Activated CD8-positive, alpha-beta memory T cell treated with anti-CD3 and anti-CD28 coated beads, Interleukin-2, amount 10 ng/mL, durations not matched to agents 7 days and 5 days (primary cell): ENCODE data around the gene CA7. TPM values are rescaled to one million over a fixed set of nuclear protein-coding genes. Genes with fewer than 3 reads are reported as not detected.
"Not testable (repeated sequence)": the region's sequence is repeated elsewhere in the genome, so short reads cannot be mapped to it uniquely, and the experiment has no call there.

Source experiments
- ATAC-seq: fragments of 150-1000 bp; cut with Tn5 transposase; one replicate; pipeline ENCODE4 v1.10.0; 2021; ENCODE audit warnings: moderate library complexity
- CTCF ChIA-PET: fragments of 350-600 bp; sonication (Branson Sonifier 250); formaldehyde crosslinking; loops from one replicate; lab custom pipeline; 2021; ENCODE audit warnings: antibody characterized with exemption; lab: Charles Lee
- DNase-seq: peaks from one replicate; pipeline ENCODE4 v3.0.0-alpha.2; 2020
- H3K27ac Mint-ChIP-seq: one replicate; pipeline ENCODE4 v1.8.0; 2021; ENCODE audit warnings: mild to moderate bottlenecking, mixed read lengths
- H3K27me3 Mint-ChIP-seq: one replicate; pipeline ENCODE4 v1.8.0; 2021; ENCODE audit warnings: mixed read lengths
- H3K36me3 Mint-ChIP-seq: one replicate; pipeline ENCODE4 v1.8.0; 2021; ENCODE audit warnings: mild to moderate bottlenecking, mixed read lengths
- H3K4me1 Mint-ChIP-seq: one replicate; pipeline ENCODE4 v1.8.0; 2021; ENCODE audit warnings: mixed read lengths
- H3K4me3 Mint-ChIP-seq: one replicate; pipeline ENCODE4 v1.8.0; 2021; ENCODE audit warnings: mild to moderate bottlenecking, moderate library complexity, mixed read lengths
- H3K9me3 Mint-ChIP-seq: one replicate; pipeline ENCODE4 v1.8.0; 2022; ENCODE audit warnings: low read depth, mixed read lengths
- total RNA-seq, 2 experiments: library from RNA; stranded (reverse); gene quantifications; one replicate each; pipeline ENCODE4 v1.2.3, GENCODE V29; 2021

CA7 gene
- total RNA-seq, 2 experiments from 2014 or later: not detected

- peaks cover 2% of the 10 kb centered on the region for H3K36me3 Mint-ChIP-seq
- no peaks in the 10 kb centered on the region for H3K27me3 Mint-ChIP-seq
- DNase-seq (no peak), ATAC-seq (no peak)
- no peak overlapping the region for H3K4me3 Mint-ChIP-seq
- CTCF ChIA-PET: interaction anchor here (0.6 to 7.3 kb wide), 26 partner anchors 9 to 383 kb away, joined by 3 to 140 read pairs (median 4); partner anchors contain the start of genes CDH16, CIAO2B, NAE1 and PDP2
- peaks cover 20% of the 10 kb centered on the region for H3K4me1 Mint-ChIP-seq
- no peak overlapping the region for H3K27ac Mint-ChIP-seq
- H3K9me3 Mint-ChIP-seq: no peaks in the 10 kb centered on the region
Measured at GRCh38 chr16:66895689-66895979, 51.4 kb downstream of the CA7 start.

GRCh38 chr16:66895999-66896398, 51.8 kb downstream of the CA7 start:
- H3K9me3 Mint-ChIP-seq: no peaks in the 10 kb centered on the region
- H3K4me3 Mint-ChIP-seq: no peak overlapping the region
- no peak for ATAC-seq
- peaks cover 20% of the 10 kb centered on the region for H3K4me1 Mint-ChIP-seq
- no peak overlapping the region for H3K27ac Mint-ChIP-seq
- H3K27me3 Mint-ChIP-seq: no peaks in the 10 kb centered on the region
- DNase-seq: no peak
- CTCF ChIA-PET: interaction anchor here (0.9 to 7.3 kb wide), 19 partner anchors 9 to 289 kb away, joined by 3 to 140 read pairs (median 6); partner anchors contain the start of genes CDH16, CIAO2B, NAE1 and PDP2
- H3K36me3 Mint-ChIP-seq: peaks cover 2% of the 10 kb centered on the region

- not testable (repeated sequence) for H3K36me3 Mint-ChIP-seq, H3K27me3 Mint-ChIP-seq, H3K27ac Mint-ChIP-seq, H3K4me3 Mint-ChIP-seq, ATAC-seq, DNase-seq, H3K9me3 Mint-ChIP-seq
- CTCF ChIA-PET: interaction anchor here (1.0 to 7.3 kb wide), 11 partner anchors 8 to 288 kb away, joined by 3 to 140 read pairs (median 13); partner anchors contain the start of genes CDH16, CIAO2B, NAE1 and PDP2
- peaks cover 20% of the 10 kb centered on the region for H3K4me1 Mint-ChIP-seq
Measured at GRCh38 chr16:66896682-66897081, 52.5 kb downstream of the CA7 start.

GRCh38 chr16:66898207-66898606, 54.0 kb downstream of the CA7 start:
- Mint-ChIP-seq H3K27ac (no peak overlapping the region), H3K4me1 (peaks cover 13% of the 10 kb centered on the region), H3K9me3 (no peaks in the 10 kb centered on the region), H3K4me3 (no peak overlapping the region), H3K27me3 (no peaks in the 10 kb centered on the region), H3K36me3 (no peaks in the 10 kb centered on the region)
- DNase-seq (no peak), ATAC-seq (no peak)
- CTCF ChIA-PET: interaction anchor here (0.7 to 2.4 kb wide), 7 partner anchors 9 to 568 kb away, joined by 3 to 7 read pairs (median 4); no protein-coding TSS in a partner anchor

- H3K27ac Mint-ChIP-seq: no peak overlapping the region
- H3K36me3 Mint-ChIP-seq: no peaks in the 10 kb centered on the region
- no peaks in the 10 kb centered on the region for H3K27me3 Mint-ChIP-seq
- H3K9me3 Mint-ChIP-seq: no peaks in the 10 kb centered on the region
- CTCF ChIA-PET: interaction anchor here (1.4 to 2.4 kb wide), 2 partner anchors 29 to 53 kb away, joined by 4 to 7 read pairs; no protein-coding TSS in a partner anchor
- ATAC-seq (no peak), DNase-seq (no peak)
- H3K4me1 Mint-ChIP-seq: peaks cover 11% of the 10 kb centered on the region
- H3K4me3 Mint-ChIP-seq: no peak overlapping the region
Measured at GRCh38 chr16:66898933-66899309, 54.7 kb downstream of the CA7 start.

GRCh38 chr16:66899310-66899944, 55.2 kb downstream of the CA7 start:
- no peak for ATAC-seq
- H3K27ac Mint-ChIP-seq: no peak overlapping the region
- no peaks in the 10 kb centered on the region for H3K9me3 Mint-ChIP-seq
- no peaks in the 10 kb centered on the region for H3K36me3 Mint-ChIP-seq
- DNase-seq: no peak
- CTCF ChIA-PET: interaction anchor here (1.4 to 2.4 kb wide), 2 partner anchors 29 to 53 kb away, joined by 4 to 7 read pairs; no protein-coding TSS in a partner anchor
- no peaks in the 10 kb centered on the region for H3K27me3 Mint-ChIP-seq
- peaks cover 9% of the 10 kb centered on the region for H3K4me1 Mint-ChIP-seq
- H3K4me3 Mint-ChIP-seq: no peak overlapping the region

GRCh38 chr16:66899945-66900710, 55.9 kb downstream of the CA7 start:
- Mint-ChIP-seq H3K36me3 (no peaks in the 10 kb centered on the region), H3K27me3 (no peaks in the 10 kb centered on the region), H3K4me1 (peaks cover 2% of the 10 kb centered on the region), H3K27ac (no peak overlapping the region), H3K9me3 (no peaks in the 10 kb centered on the region), H3K4me3 (no peak overlapping the region)
- CTCF ChIA-PET: no interaction called here
- DNase-seq (no peak), ATAC-seq (no peak)

- Mint-ChIP-seq H3K27me3 (no peaks in the 10 kb centered on the region), H3K9me3 (no peaks in the 10 kb centered on the region), H3K4me1 (peaks cover under 1% of the 10 kb centered on the region), H3K4me3 (no peak overlapping the region), H3K36me3 (no peaks in the 10 kb centered on the region), H3K27ac (no peak overlapping the region)
- CTCF ChIA-PET: interaction anchor here (1.1 to 2.3 kb wide), 2 partner anchors 28 to 43 kb away, joined by 3 to 5 read pairs; no protein-coding TSS in a partner anchor
- ATAC-seq (no peak), DNase-seq (no peak)
Measured at GRCh38 chr16:66900721-66901441, 56.7 kb downstream of the CA7 start.

- Mint-ChIP-seq H3K4me1 (peaks cover 4% of the 10 kb centered on the region), H3K36me3 (no peaks in the 10 kb centered on the region), H3K27ac (no peak overlapping the region), H3K9me3 (no peaks in the 10 kb centered on the region), H3K27me3 (no peaks in the 10 kb centered on the region), H3K4me3 (no peak overlapping the region)
- CTCF ChIA-PET: interaction anchor here (1.1 to 2.3 kb wide), 2 partner anchors 27 to 42 kb away, joined by 3 to 5 read pairs; no protein-coding TSS in a partner anchor
- DNase-seq: no peak
- no peak for ATAC-seq
Measured at GRCh38 chr16:66901626-66902025, 57.4 kb downstream of the CA7 start.

- H3K9me3 Mint-ChIP-seq: no peaks in the 10 kb centered on the region
- peaks cover 4% of the 10 kb centered on the region for H3K4me1 Mint-ChIP-seq
- H3K27ac Mint-ChIP-seq: no peak overlapping the region
- no peaks in the 10 kb centered on the region for H3K36me3 Mint-ChIP-seq
- H3K4me3 Mint-ChIP-seq: no peak overlapping the region
- ATAC-seq (no peak), DNase-seq (no peak)
- H3K27me3 Mint-ChIP-seq: no peaks in the 10 kb centered on the region
- CTCF ChIA-PET: interaction anchor here (0.6 to 2.7 kb wide), 6 partner anchors 7 to 357 kb away, joined by 3 to 15 read pairs (median 4); no protein-coding TSS in a partner anchor
Measured at GRCh38 chr16:66902648-66903543, 58.7 kb downstream of the CA7 start.
